ENCODE data around the gene EFCAB8.

Gene EFCAB8

GRCh38 chr20:32848846-32849245 lies 9.9 kb upstream of the EFCAB8 start:
- Histone ChIP-seq H3K27ac (ENCODE audit: low read depth, low read length, poor library complexity, severe bottlenecking) (no peak overlapping the region), H2AFZ (ENCODE audit: low read length) (no peak overlapping the region), H3K4me2 (ENCODE audit: low read length) (no peak overlapping the region), H3K79me2 (ENCODE audit: insufficient read depth, low read length) (no peaks in the 10 kb centered on the region), H3K4me1 (ENCODE audit: insufficient read depth, low read length, severe bottlenecking) (no peaks in the 10 kb centered on the region), H3F3A (ENCODE audit: insufficient read depth, low read length) (no peaks in the 10 kb centered on the region), H3K9me2 (ENCODE audit: low read depth, low read length) (no peaks in the 10 kb centered on the region), H3K9ac (ENCODE audit: low read length) (no peak overlapping the region), H3K4me3 (ENCODE audit: low read depth, low read length, poor library complexity, severe bottlenecking) (no peak overlapping the region), H3K27me3 (ENCODE audit: insufficient read depth, low read length) (no peaks in the 10 kb centered on the region), H4K20me1 (ENCODE audit: insufficient read depth, low read length) (no peaks in the 10 kb centered on the region), H3K9me3 (ENCODE audit: low read length) (no peaks in the 10 kb centered on the region), H3K36me3 (ENCODE audit: insufficient read depth, low read length) (peaks cover 91% of the 10 kb centered on the region)
- no peak for TF ChIP-seq EZH2 (IDR thresholded peaks at IDR 0.05; ENCODE audit: borderline replicate concordance, low read length)
- TF ChIP-seq, protein P1, sequence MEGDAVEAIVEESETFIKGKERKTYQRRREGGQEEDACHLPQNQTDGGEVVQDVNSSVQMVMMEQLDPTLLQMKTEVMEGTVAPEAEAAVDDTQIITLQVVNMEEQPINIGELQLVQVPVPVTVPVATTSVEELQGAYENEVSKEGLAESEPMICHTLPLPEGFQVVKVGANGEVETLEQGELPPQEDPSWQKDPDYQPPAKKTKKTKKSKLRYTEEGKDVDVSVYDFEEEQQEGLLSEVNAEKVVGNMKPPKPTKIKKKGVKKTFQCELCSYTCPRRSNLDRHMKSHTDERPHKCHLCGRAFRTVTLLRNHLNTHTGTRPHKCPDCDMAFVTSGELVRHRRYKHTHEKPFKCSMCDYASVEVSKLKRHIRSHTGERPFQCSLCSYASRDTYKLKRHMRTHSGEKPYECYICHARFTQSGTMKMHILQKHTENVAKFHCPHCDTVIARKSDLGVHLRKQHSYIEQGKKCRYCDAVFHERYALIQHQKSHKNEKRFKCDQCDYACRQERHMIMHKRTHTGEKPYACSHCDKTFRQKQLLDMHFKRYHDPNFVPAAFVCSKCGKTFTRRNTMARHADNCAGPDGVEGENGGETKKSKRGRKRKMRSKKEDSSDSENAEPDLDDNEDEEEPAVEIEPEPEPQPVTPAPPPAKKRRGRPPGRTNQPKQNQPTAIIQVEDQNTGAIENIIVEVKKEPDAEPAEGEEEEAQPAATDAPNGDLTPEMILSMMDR (IDR thresholded peaks at IDR 0.05; ENCODE audit: low read length) = no peak

GRCh38 chr20:32849577-32849976 lies 9.1 kb upstream of the EFCAB8 start:
- Histone ChIP-seq H3K4me1 (ENCODE audit: insufficient read depth, low read length, severe bottlenecking) (no peaks in the 10 kb centered on the region), H3K9me3 (ENCODE audit: low read length) (no peaks in the 10 kb centered on the region), H3K4me3 (ENCODE audit: low read depth, low read length, poor library complexity, severe bottlenecking) (no peak overlapping the region), H3K4me2 (ENCODE audit: low read length) (no peak overlapping the region), H3K9me2 (ENCODE audit: low read depth, low read length) (no peaks in the 10 kb centered on the region), H2AFZ (ENCODE audit: low read length) (no peak overlapping the region), H3K27me3 (ENCODE audit: insufficient read depth, low read length) (no peaks in the 10 kb centered on the region), H4K20me1 (ENCODE audit: insufficient read depth, low read length) (no peaks in the 10 kb centered on the region), H3K36me3 (ENCODE audit: insufficient read depth, low read length) (peaks cover 85% of the 10 kb centered on the region), H3K79me2 (ENCODE audit: insufficient read depth, low read length) (no peaks in the 10 kb centered on the region), H3F3A (ENCODE audit: insufficient read depth, low read length) (no peaks in the 10 kb centered on the region), H3K27ac (ENCODE audit: low read depth, low read length, poor library complexity, severe bottlenecking) (no peak overlapping the region), H3K9ac (ENCODE audit: low read length) (no peak overlapping the region)
- TF ChIP-seq EZH2 (IDR thresholded peaks at IDR 0.05; ENCODE audit: borderline replicate concordance, low read length) = no peak
- TF ChIP-seq, protein P1 (IDR thresholded peaks at IDR 0.05; ENCODE audit: low read length) = no peak

DNA sequence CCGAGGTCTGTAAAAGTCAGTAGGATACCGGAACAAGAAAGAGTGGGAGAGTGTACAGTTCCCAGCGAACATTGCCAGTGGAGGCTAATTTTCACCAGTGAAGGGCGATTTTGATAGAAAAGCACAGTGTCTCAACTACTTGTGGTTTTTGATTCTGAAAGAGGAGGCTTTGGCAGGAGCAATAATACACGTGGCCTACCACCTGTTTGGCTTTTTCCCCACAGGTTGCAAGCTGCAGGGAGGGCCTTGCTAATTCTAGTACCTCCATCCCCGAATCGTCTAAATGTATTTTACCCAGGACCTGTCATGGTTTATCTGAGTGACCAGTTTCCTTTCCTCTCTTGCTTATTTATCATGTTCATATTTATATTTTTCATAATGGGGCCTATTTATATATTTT lies 3.3 kb upstream of the EFCAB8 start:
- Histone ChIP-seq H3K9ac (ENCODE audit: low read length) (no peak overlapping the region), H3K4me2 (ENCODE audit: low read length) (no peak overlapping the region), H3K9me2 (ENCODE audit: low read depth, low read length) (no peaks in the 10 kb centered on the region), H3F3A (ENCODE audit: insufficient read depth, low read length) (no peaks in the 10 kb centered on the region), H3K4me3 (ENCODE audit: low read depth, low read length, poor library complexity, severe bottlenecking) (no peak overlapping the region), H3K27me3 (ENCODE audit: insufficient read depth, low read length) (no peaks in the 10 kb centered on the region), H2AFZ (ENCODE audit: low read length) (no peak overlapping the region), H4K20me1 (ENCODE audit: insufficient read depth, low read length) (0 out of 2 replicates have a peak, but pooled peaks cover 3% of the 10 kb centered on the region), H3K4me1 (ENCODE audit: insufficient read depth, low read length, severe bottlenecking) (no peaks in the 10 kb centered on the region), H3K9me3 (ENCODE audit: low read length) (no peaks in the 10 kb centered on the region), H3K27ac (ENCODE audit: low read depth, low read length, poor library complexity, severe bottlenecking) (no peak overlapping the region), H3K79me2 (ENCODE audit: insufficient read depth, low read length) (no peaks in the 10 kb centered on the region), H3K36me3 (ENCODE audit: insufficient read depth, low read length) (peaks cover 48% of the 10 kb centered on the region; the same call in 1 of the 2 replicates)
- TF ChIP-seq, protein P1 (IDR thresholded peaks at IDR 0.05; ENCODE audit: low read length) = no peak
- no peak for TF ChIP-seq EZH2 (IDR thresholded peaks at IDR 0.05; ENCODE audit: borderline replicate concordance, low read length)
